Raji (cell line): ENCODE measurements around the gene SEM1.

Source experiments
- POLR2A ChIP-seq: IDR thresholded peaks from 2 replicates; pipeline ENCODE4 v1.6.1; 2011; ENCODE audit warnings: low read depth, low read length, control low read depth; ENCODE audit not compliant: insufficient read depth

The SEM1 gene

GRCh38 chr7:96676919-96677318 lies 32.7 kb downstream of the SEM1 start:
- TF ChIP-seq POLR2A: no peak

- TF ChIP-seq POLR2A: no peak
Observed at GRCh38 chr7:96675548-96675947, 34.1 kb downstream of the SEM1 start.

- TF ChIP-seq POLR2A: no peak
Observed at GRCh38 chr7:96674565-96674964, 35.1 kb downstream of the SEM1 start.

GRCh38 chr7:96671854-96672253 lies 37.8 kb downstream of the SEM1 start:
- no peak for TF ChIP-seq POLR2A

- no peak for TF ChIP-seq POLR2A
Observed at GRCh38 chr7:96670338-96671289, 39.0 kb downstream of the SEM1 start.

- TF ChIP-seq POLR2A: no peak
Observed at GRCh38 chr7:96669812-96670211, 39.8 kb downstream of the SEM1 start.

- no peak for TF ChIP-seq POLR2A
Observed at GRCh38 chr7:96667026-96667425, 42.6 kb downstream of the SEM1 start.

GRCh38 chr7:96665689-96666088 lies 44.0 kb downstream of the SEM1 start:
- no peak for TF ChIP-seq POLR2A

- TF ChIP-seq POLR2A: no peak
Observed at GRCh38 chr7:96664793-96665192, 44.9 kb downstream of the SEM1 start.

- no peak for TF ChIP-seq POLR2A
Observed at GRCh38 chr7:96663871-96664445, 45.7 kb downstream of the SEM1 start.

GRCh38 chr7:96663457-96663856 lies 46.2 kb downstream of the SEM1 start:
- TF ChIP-seq POLR2A: no peak

- no peak for TF ChIP-seq POLR2A
Observed at GRCh38 chr7:96658022-96658412, 51.6 kb downstream of the SEM1 start.

- no peak for TF ChIP-seq POLR2A
Observed at GRCh38 chr7:96657347-96658021, 52.2 kb downstream of the SEM1 start.

GRCh38 chr7:96655956-96656355 lies 53.7 kb downstream of the SEM1 start:
- TF ChIP-seq POLR2A: no peak

GRCh38 chr7:96654630-96655188 lies 54.9 kb downstream of the SEM1 start:
- no peak for TF ChIP-seq POLR2A
